ENCODE measurements around the gene CAMK1G.

The CAMK1G gene

GRCh38 chr1:209659909-209660308 lies 76.4 kb downstream of the CAMK1G start:
- Histone ChIP-seq H3K4me3 (ENCODE audit: insufficient read depth, low read depth, low read length) (no peak overlapping the region), H3K27me3 (ENCODE audit: control insufficient read depth, insufficient read depth, low read length, poor library complexity, severe bottlenecking) (no peaks in the 10 kb centered on the region), H3K27ac (ENCODE audit: insufficient read depth, low read depth, low read length, poor library complexity, severe bottlenecking) (no peak overlapping the region), H3K9me3 (ENCODE audit: control insufficient read depth, low read length) (no peaks in the 10 kb centered on the region), H3K4me1 (ENCODE audit: control insufficient read depth, insufficient read depth, low read length) (no peaks in the 10 kb centered on the region), H3K36me3 (ENCODE audit: control insufficient read depth, insufficient read depth, low read length) (no peaks in the 10 kb centered on the region)
- WGBS, 2 experiments: 77 to 80% methylated on average over 4 to 5 of the region's 5 CpGs

GRCh38 chr1:209661071-209661470 lies 77.6 kb downstream of the CAMK1G start:
- Histone ChIP-seq H3K4me1 (ENCODE audit: control insufficient read depth, insufficient read depth, low read length) (no peaks in the 10 kb centered on the region), H3K27ac (ENCODE audit: insufficient read depth, low read depth, low read length, poor library complexity, severe bottlenecking) (no peak overlapping the region), H3K36me3 (ENCODE audit: control insufficient read depth, insufficient read depth, low read length) (no peaks in the 10 kb centered on the region), H3K27me3 (ENCODE audit: control insufficient read depth, insufficient read depth, low read length, poor library complexity, severe bottlenecking) (no peaks in the 10 kb centered on the region), H3K9me3 (ENCODE audit: control insufficient read depth, low read length) (no peaks in the 10 kb centered on the region), H3K4me3 (ENCODE audit: insufficient read depth, low read depth, low read length) (no peak overlapping the region)
- 80 to 86% methylated on average over 1 of the region's 1 CpG for WGBS, 2 experiments

- no peak overlapping the region for H3K4me3 ChIP-seq (ENCODE audit: insufficient read depth, low read depth, low read length)
- no peaks in the 10 kb centered on the region for H3K27me3 ChIP-seq (ENCODE audit: control insufficient read depth, insufficient read depth, low read length, poor library complexity, severe bottlenecking)
- H3K9me3 ChIP-seq (ENCODE audit: control insufficient read depth, low read length): no peaks in the 10 kb centered on the region
- no peaks in the 10 kb centered on the region for H3K4me1 ChIP-seq (ENCODE audit: control insufficient read depth, insufficient read depth, low read length)
- WGBS, 2 experiments: 92 to 96% methylated on average over 3 of the region's 3 CpGs
- H3K27ac ChIP-seq (ENCODE audit: insufficient read depth, low read depth, low read length, poor library complexity, severe bottlenecking): no peak overlapping the region
- no peaks in the 10 kb centered on the region for H3K36me3 ChIP-seq (ENCODE audit: control insufficient read depth, insufficient read depth, low read length)
These were observed 79.4 kb downstream of the CAMK1G start for GRCh38 chr1:209662879-209663327.
